LNCAP (cell line): ENCODE data around the gene CLEC11A.
"Not testable (repeated sequence)": the region's sequence is repeated elsewhere in the genome, so short reads cannot be mapped to it uniquely, and the experiment has no call there.

Experiments
- TF ChIP-seq, protein P1 (sequence below): fragments of 450-650 bp; IDR thresholded peaks from 2 replicates; pipeline ENCODE4 v1.5.1; 2017; ENCODE audit warnings: mild to moderate bottlenecking

Gene CLEC11A

DNA sequence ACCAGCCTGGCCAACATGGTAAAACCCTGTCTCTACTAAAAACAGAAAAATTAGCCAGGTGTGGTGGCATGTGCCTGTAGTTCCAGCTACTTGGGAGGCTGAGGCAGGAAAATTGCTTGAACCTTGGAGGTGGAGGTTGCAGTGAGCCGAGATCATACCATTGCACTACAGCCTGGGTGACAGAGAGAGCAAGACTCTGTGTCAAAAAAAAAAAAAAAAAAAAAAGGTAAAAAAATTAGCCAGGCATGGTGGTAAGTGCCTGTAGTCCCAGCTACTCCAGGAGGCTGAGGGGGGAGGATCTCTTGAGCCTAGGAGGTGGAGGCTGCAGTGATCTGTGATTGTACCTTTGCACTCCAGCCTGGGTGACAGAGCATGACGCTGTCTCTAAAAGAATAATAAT is 47.0 kb downstream of the CLEC11A start, which contains the start of gene GPR32:
Gene GPR32, plus strand, starts transcription at position 301 of the 400 bp plus-strand sequence. CDS start 137 bp downstream, outside the sequence.
- TF ChIP-seq, protein P1, sequence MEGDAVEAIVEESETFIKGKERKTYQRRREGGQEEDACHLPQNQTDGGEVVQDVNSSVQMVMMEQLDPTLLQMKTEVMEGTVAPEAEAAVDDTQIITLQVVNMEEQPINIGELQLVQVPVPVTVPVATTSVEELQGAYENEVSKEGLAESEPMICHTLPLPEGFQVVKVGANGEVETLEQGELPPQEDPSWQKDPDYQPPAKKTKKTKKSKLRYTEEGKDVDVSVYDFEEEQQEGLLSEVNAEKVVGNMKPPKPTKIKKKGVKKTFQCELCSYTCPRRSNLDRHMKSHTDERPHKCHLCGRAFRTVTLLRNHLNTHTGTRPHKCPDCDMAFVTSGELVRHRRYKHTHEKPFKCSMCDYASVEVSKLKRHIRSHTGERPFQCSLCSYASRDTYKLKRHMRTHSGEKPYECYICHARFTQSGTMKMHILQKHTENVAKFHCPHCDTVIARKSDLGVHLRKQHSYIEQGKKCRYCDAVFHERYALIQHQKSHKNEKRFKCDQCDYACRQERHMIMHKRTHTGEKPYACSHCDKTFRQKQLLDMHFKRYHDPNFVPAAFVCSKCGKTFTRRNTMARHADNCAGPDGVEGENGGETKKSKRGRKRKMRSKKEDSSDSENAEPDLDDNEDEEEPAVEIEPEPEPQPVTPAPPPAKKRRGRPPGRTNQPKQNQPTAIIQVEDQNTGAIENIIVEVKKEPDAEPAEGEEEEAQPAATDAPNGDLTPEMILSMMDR: not testable (repeated sequence)

DNA sequence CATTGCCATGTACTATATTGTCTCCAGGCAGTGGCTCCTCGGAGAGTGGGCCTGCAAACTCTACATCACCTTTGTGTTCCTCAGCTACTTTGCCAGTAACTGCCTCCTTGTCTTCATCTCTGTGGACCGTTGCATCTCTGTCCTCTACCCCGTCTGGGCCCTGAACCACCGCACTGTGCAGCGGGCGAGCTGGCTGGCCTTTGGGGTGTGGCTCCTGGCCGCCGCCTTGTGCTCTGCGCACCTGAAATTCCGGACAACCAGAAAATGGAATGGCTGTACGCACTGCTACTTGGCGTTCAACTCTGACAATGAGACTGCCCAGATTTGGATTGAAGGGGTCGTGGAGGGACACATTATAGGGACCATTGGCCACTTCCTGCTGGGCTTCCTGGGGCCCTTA is 47.7 kb downstream of the CLEC11A start:
- TF ChIP-seq, protein P1: no peak

DNA sequence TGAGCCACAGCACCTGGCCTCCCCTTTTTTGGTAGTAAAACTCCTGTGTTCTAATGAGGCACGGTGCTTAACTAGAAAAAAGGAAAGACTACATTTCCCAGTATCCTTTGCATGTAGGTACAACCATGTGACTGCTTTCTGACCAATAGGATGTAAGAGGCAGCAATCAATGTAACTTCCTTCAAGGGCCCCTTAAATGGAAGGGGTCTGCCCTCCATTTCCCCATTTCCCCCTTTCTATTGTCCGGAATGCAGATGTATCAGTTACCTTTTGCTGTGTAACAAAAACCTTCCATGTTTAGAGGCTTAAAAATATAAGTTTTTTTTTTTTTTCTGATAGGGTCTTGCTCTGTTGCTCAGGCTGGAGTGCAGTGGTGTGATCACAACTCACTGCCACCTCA is 49.3 kb downstream of the CLEC11A start:
- TF ChIP-seq, protein P1: no peak
